ENCODE results near the gene WDFY4. TPM values are rescaled to one million over a fixed set of nuclear protein-coding genes. Genes with fewer than 3 reads are reported as not detected.

WDFY4 gene
- total RNA-seq, 2 donors from 2014 or later, result 0.70 to 2.0 TPM

DNA sequence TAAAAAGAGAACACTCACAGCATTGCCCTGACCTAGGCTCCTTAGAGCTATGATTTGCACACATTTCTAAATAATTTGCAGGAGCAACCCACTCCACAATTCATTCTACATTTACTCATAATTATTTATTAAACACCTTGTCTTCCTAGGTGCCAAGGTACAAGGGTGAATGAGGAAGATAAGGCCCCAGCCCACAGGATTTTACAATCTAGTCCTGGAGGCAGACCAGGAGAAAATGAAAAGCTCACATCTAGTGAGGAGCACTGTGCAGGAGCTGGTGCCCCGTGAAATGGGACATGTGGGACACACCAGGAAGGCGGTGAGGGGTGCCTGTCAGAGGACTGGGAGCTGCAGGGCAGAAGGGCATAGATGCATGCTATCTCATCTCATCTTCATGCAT is 314.7 kb downstream of the WDFY4 start:
- Histone ChIP-seq H3K36me3 (no peaks in the 10 kb centered on the region), H3K27ac (no peak overlapping the region), H3K9me3 (no peaks in the 10 kb centered on the region), H3K27me3 (no peaks in the 10 kb centered on the region), H3K4me3 (no peak overlapping the region), H3K4me1 (peaks cover 0 to 15% of the 10 kb centered on the region in 2 donors)
- no peak for DNase-seq (ENCODE audit: low spot score)
- TF ChIP-seq, protein P1, sequence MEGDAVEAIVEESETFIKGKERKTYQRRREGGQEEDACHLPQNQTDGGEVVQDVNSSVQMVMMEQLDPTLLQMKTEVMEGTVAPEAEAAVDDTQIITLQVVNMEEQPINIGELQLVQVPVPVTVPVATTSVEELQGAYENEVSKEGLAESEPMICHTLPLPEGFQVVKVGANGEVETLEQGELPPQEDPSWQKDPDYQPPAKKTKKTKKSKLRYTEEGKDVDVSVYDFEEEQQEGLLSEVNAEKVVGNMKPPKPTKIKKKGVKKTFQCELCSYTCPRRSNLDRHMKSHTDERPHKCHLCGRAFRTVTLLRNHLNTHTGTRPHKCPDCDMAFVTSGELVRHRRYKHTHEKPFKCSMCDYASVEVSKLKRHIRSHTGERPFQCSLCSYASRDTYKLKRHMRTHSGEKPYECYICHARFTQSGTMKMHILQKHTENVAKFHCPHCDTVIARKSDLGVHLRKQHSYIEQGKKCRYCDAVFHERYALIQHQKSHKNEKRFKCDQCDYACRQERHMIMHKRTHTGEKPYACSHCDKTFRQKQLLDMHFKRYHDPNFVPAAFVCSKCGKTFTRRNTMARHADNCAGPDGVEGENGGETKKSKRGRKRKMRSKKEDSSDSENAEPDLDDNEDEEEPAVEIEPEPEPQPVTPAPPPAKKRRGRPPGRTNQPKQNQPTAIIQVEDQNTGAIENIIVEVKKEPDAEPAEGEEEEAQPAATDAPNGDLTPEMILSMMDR (IDR thresholded peaks at IDR 0.05), result no peak

DNA sequence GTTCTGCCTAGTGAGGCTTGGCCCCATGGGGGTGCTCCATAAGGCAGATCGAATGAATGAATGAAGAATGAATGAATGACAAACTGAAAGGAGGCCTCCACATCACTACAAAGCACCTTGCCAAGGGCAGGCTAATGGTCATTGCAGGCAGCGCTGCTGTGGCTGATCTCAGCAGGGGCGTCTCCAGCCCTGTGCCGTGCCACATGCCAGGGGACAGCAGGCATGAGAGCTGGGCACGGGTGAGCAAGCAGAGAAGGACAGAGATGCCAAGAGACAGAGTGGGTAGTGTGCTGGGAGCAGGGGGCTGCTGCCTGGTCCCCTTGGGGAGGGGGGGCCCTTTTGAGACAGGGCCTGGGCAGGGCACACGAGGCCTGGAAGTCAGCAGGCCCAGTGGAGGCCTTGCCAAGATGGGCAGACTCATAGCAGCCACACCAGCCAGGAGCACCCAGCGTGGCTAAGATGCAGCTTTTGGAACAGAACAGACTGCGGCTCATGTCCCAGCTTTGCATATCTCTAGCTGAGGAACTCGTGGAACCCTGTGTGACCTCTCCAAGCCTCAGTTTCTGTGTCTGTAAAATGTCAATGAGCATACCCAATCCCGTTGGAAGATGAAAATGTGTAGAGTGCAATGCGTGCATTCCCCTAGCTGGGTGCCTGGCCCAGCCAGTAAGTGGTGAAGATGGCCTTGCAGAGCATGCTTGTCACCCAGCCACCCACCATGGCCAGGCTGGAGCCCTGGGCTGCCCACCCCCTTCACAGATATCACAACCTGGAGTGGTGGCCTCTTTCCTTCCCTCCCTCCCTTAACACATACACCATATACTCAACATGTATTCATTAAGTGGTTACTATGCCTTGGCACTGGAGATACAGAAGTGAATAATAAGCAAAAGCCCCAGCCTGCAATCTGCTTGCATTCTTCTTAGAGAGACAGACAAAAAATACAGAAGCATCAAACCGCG is 316.0 kb downstream of the WDFY4 start:
- Histone ChIP-seq H3K9me3 (no peaks in the 10 kb centered on the region), H3K4me1 (peaks cover 0 to 15% of the 10 kb centered on the region in 2 donors), H3K27ac (no peak overlapping the region), H3K4me3 (no peak overlapping the region), H3K27me3 (no peaks in the 10 kb centered on the region), H3K36me3 (no peaks in the 10 kb centered on the region)
- no peak for DNase-seq (ENCODE audit: low spot score)
- TF ChIP-seq, protein P1 (IDR thresholded peaks at IDR 0.05), result no peak

DNA sequence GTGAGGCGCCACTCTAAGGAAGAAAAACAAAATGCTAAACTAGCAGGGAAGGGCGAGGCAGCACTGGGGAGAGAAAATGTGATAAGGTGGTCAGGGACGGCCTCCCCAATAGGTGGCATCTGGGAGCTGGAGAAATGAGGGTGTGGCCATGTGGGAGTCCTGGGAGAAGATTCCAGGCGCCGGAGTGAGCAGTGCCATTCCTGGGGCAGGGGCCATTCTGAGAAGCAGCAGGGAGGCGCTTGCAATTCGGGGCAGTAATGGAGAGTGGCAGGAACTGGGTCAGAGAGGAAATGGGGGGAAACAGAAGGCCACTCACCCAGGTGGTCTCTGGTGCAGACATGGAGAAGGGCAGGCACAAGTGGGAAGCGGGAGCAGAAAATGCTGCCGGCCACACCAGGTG is 316.7 kb downstream of the WDFY4 start:
- Histone ChIP-seq H3K4me3 (no peak overlapping the region), H3K27me3 (no peaks in the 10 kb centered on the region), H3K36me3 (no peaks in the 10 kb centered on the region), H3K9me3 (no peaks in the 10 kb centered on the region), H3K4me1 (peaks cover 0 to 15% of the 10 kb centered on the region in 2 donors), H3K27ac (peak overlapping the region in 1 of 2 donors; percentile 20)
- TF ChIP-seq, protein P1 (IDR thresholded peaks at IDR 0.05), result peak; percentile 15 to 37
- no peak for DNase-seq (ENCODE audit: low spot score)

DNA sequence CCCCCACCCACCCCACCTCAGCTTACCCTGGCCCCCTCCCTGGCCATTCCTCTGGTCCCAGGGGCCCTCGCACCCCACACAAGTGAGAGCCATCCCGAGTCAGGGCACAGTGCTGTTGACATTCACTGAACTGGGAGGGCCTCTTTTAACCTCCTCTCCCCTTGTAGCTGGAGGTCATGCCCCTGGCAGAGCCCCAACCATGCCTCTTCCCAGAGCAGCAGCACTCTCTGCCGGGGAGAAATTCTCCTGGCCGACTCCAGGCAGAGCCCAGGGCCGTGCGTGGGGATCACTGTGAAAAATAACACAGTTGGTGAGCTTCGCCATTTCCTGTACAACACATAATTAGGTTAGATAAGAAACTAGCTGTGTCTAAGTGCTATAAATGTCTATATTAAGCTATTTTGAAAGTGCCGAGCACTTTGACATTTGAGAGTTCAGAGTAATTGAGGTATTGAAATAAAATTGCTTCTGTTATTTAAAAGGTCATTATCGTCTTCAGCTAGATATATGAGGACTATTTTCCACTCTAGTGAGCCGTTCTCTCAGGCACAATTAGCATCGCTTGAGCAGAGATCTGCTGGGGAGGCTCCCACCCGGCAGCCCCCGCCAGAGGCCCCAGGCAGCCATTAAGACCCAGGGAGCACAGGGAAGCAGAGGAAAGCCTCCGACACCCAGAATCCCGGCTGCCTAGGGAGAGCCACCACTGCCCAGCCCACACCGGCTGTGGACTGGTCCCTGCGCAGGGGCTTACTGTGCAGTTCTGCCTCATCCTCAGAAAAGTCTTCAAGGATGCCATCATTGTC is 317.4 kb downstream of the WDFY4 start:
- no peak for DNase-seq (ENCODE audit: low spot score)
- H3K27ac ChIP-seq, result peak overlapping the region; percentile 11 to 20

DNA sequence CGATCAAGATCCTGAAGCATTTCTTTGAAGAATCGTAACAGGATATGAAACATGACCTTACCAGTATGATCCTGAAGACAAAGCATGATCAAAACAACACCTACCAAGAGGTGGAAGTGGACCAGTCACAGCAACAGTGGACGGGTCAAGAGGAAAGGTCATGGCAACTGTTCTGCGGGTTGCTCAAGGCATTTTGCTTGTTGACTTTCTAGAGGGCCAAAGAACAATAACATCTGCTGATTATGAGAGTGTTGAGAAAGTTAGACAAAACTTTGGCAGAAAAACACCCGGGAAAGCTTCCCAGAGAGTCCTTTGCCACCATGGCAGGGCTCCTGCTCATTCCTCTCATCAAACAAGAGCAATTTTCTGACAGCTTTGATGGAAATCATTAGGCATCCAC is 320.6 kb downstream of the WDFY4 start:
- Histone ChIP-seq H3K4me1 (peaks cover 0 to 44% of the 10 kb centered on the region in 2 donors), H3K4me3 (no peak overlapping the region), H3K9me3 (no peaks in the 10 kb centered on the region), H3K27ac (peak overlapping the region in 1 of 2 donors; percentile 19), H3K27me3 (no peaks in the 10 kb centered on the region), H3K36me3 (no peaks in the 10 kb centered on the region)
- DNase-seq (ENCODE audit: low spot score), result no peak
- TF ChIP-seq, protein P1 (IDR thresholded peaks at IDR 0.05), result no peak

More for the DNA sequence above, 317.4 kb downstream of the WDFY4 start:
- no peaks in the 10 kb centered on the region for H3K36me3 ChIP-seq
- no peaks in the 10 kb centered on the region for H3K27me3 ChIP-seq
- H3K4me3 ChIP-seq, result no peak overlapping the region
- H3K9me3 ChIP-seq, result no peaks in the 10 kb centered on the region
- TF ChIP-seq, protein P1 (IDR thresholded peaks at IDR 0.05), result no peak
- H3K4me1 ChIP-seq, result peaks cover 0 to 15% of the 10 kb centered on the region in 2 donors
